Kidney (tissue), 14 donors: ENCODE results near the gene IQCF5. TPM values are rescaled to one million over a fixed set of nuclear protein-coding genes. Genes with fewer than 3 reads are reported as not detected.
"Not testable (repeated sequence)": the region's sequence is repeated elsewhere in the genome, so short reads cannot be mapped to it uniquely, and the experiment has no call there.

Source experiments
- DNase-seq, 5 donors: peaks; one replicate each; pipeline ENCODE4 v3.0.0-alpha.2; 2013 to 2020
- FAIRE-seq: peaks from 2 replicates; lab custom pipeline; 2012; peaks lifted over from hg19 to GRCh38; lab: Jason Lieb, UNC
- H3K27ac ChIP-seq, 2 donors: one replicate each; pipeline ENCODE4 v1.7.0; 2013; ENCODE audit warnings: low read depth in 2 of 2, low read length in 2 of 2, inconsistent platforms in 1 of 2
- H3K27me3 ChIP-seq: one replicate; pipeline ENCODE4 v1.7.1; 2013; ENCODE audit warnings: low read length, inconsistent platforms; ENCODE audit not compliant: control insufficient read depth, insufficient read depth
- H3K36me3 ChIP-seq, 3 donors: one replicate each; pipeline versions ENCODE4 v1.7.0 to v1.7.1; 2013; ENCODE audit warnings: low read length in 3 of 3, control low read depth in 1 of 3, inconsistent platforms in 1 of 3; ENCODE audit not compliant: insufficient read depth in 3 of 3, control insufficient read depth in 2 of 3
- H3K4me1 ChIP-seq, 3 donors: one replicate each; pipeline versions ENCODE4 v1.7.0 to v1.7.1; 2013; ENCODE audit warnings: low read length in 3 of 3, inconsistent platforms in 1 of 3, low read depth in 1 of 3; ENCODE audit not compliant: control insufficient read depth in 2 of 3, insufficient read depth in 2 of 3
- H3K4me3 ChIP-seq, 3 donors: one replicate each; pipeline versions ENCODE4 v1.7.0 to v1.8.1; 2013; ENCODE audit warnings: low read length in 3 of 3, control low read depth in 1 of 3, inconsistent platforms in 1 of 3
- H3K9ac ChIP-seq, 3 donors: one replicate each; pipeline versions ENCODE4 v1.7.0 to v1.7.1; 2013; ENCODE audit warnings: low read length in 3 of 3, control low read depth in 1 of 3, inconsistent platforms in 1 of 3
- H3K9me3 ChIP-seq, 3 donors: one replicate each; pipeline versions ENCODE4 v1.7.0 to v1.7.1; 2013; ENCODE audit warnings: low read length in 3 of 3, control low read depth in 1 of 3, inconsistent platforms in 1 of 3; ENCODE audit not compliant: control insufficient read depth in 2 of 3, insufficient read depth in 1 of 3
- intact Hi-C: fragments of 100-400 bp; cut with DNase I; formaldehyde crosslinking; loops from one replicate; pipeline ENCODE4 v1.11.1; 2022
- polyA plus RNA-seq: library from polyadenylated mRNA; stranded (reverse); fragments of 350-450 nt; fragmentation: Illumina TruSeq; extraction: RNeasy Lipid Tissue Mini Kit (QIAGEN cat#74804); gene quantifications from one replicate; pipeline ENCODE4 v1.2.3, GENCODE V29; 2014; ENCODE audit warnings: low read depth, low replicate concordance; ENCODE audit not compliant: insufficient read depth
- total RNA-seq: library from RNA; stranded (reverse); fragmentation: NEBNext Ultra II Directional; extraction: Animal tissue kit (Norgen Biotek cat#: 25700); gene quantifications from one replicate; pipeline ENCODE4 v1.2.1, GENCODE V29; 2021
- TF ChIP-seq, protein P1 (sequence below): IDR thresholded peaks from 3 replicates; pipeline ENCODE4 v1.5.1; 2012; ENCODE audit warnings: mild to moderate bottlenecking, moderate library complexity, borderline replicate concordance; ENCODE audit not compliant: insufficient read depth; ENCODE audit errors: extremely low read depth
- donor health status: control.
- donor health status: control.
- donor health status: control.
- donor health status: control.
- donor health status: control.
- donor health status: DM: yes; HTN: yes; CAD: no.
- donor health status: Normal renal cell carcinoma (clear cell type).

The IQCF5 gene
- total and polyA plus RNA-seq, 2 donors from 2014 or later: not detected

GRCh38 chr3:51904034-51904823 is 28.8 kb upstream of the IQCF5 start:
- H3K4me1 ChIP-seq: no peaks in the 10 kb centered on the region
- TF ChIP-seq, protein P1, sequence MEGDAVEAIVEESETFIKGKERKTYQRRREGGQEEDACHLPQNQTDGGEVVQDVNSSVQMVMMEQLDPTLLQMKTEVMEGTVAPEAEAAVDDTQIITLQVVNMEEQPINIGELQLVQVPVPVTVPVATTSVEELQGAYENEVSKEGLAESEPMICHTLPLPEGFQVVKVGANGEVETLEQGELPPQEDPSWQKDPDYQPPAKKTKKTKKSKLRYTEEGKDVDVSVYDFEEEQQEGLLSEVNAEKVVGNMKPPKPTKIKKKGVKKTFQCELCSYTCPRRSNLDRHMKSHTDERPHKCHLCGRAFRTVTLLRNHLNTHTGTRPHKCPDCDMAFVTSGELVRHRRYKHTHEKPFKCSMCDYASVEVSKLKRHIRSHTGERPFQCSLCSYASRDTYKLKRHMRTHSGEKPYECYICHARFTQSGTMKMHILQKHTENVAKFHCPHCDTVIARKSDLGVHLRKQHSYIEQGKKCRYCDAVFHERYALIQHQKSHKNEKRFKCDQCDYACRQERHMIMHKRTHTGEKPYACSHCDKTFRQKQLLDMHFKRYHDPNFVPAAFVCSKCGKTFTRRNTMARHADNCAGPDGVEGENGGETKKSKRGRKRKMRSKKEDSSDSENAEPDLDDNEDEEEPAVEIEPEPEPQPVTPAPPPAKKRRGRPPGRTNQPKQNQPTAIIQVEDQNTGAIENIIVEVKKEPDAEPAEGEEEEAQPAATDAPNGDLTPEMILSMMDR: no peak
- intact Hi-C loops: no loop called here
- no peaks in the 10 kb centered on the region for H3K27me3 ChIP-seq
- no peak overlapping the region for H3K4me3 ChIP-seq
- H3K9ac ChIP-seq: no peak overlapping the region
- DNase-seq (peak in 1 of 5 donors; percentile 39), FAIRE-seq (peak; percentile 74)
- H3K27ac ChIP-seq: no peak overlapping the region
- no peaks in the 10 kb centered on the region for H3K36me3 ChIP-seq
- no peaks in the 10 kb centered on the region for H3K9me3 ChIP-seq

DNA sequence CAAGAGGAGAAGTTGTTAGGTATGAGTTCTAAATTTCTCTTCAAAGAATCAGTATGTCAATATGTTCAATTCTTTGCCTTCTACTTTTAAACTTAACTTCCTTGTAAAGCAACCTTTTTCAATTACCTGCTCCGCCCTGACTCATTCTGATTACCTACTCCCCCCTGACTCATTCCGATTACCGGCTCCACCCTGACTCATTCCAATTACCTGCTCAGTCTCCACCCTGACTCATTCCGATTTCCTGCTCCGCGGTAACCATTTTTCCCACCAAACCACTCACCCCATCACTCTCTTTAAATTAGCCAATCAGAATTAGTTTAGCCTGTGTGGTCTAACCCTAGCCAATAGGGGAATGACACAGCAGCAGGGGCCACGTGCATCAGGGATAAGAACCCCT is 27.0 kb upstream of the IQCF5 start:
- FAIRE-seq, H3K4me3 ChIP-seq, H3K9ac ChIP-seq, intact Hi-C loops, DNase-seq, H3K4me1 ChIP-seq, H3K9me3 ChIP-seq, H3K27me3 ChIP-seq, H3K27ac ChIP-seq, H3K36me3 ChIP-seq: not testable (repeated sequence)

DNA sequence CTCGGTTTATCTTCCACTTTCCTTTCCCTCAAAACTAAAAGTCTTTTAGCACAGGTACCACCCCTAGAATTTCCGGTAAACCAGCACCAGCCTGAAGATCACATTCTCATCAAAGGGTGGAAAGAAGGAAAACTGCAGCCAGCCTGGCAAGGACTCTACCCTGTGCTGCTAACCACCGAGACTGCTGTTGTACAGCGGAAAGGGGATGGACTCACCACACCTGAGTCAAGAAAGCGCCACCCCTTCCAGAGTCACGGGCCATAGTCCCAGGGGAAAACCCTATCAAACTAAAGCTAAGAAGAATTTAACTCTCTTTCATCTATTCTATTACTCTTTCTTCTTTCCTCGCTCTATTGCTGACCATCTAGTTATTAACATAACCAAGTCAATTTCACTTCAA is 24.6 kb upstream of the IQCF5 start:
- FAIRE-seq, H3K9ac ChIP-seq, H3K9me3 ChIP-seq, H3K4me3 ChIP-seq, H3K27ac ChIP-seq, H3K36me3 ChIP-seq, H3K4me1 ChIP-seq, DNase-seq, H3K27me3 ChIP-seq, intact Hi-C loops: not testable (repeated sequence)

DNA sequence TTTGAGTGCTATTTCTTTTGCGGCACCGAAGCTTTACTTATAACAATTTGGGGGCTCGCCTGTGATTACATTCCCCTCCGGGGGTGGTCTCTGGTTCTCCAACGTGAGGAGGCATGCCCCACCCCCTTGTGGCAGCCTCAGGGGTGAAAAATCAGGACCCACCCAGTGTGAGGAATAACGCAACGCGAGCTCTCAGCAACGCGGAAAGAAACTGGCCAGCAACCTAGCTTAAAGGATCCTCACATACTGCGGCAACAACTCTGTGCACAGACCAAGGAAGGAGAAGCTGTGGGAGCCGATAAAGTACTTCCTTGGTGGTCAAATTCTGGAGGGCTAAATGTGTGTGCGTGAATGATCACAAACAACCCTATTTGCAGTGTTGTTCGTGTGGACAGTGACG is 22.0 kb upstream of the IQCF5 start:
- H3K36me3 ChIP-seq: no peaks in the 10 kb centered on the region
- no peaks in the 10 kb centered on the region for H3K9me3 ChIP-seq
- H3K27me3 ChIP-seq: no peaks in the 10 kb centered on the region
- intact Hi-C loops: no loop called here
- no peak overlapping the region for H3K27ac ChIP-seq
- H3K9ac ChIP-seq: no peak overlapping the region
- DNase-seq: no peak
- no peak overlapping the region for H3K4me3 ChIP-seq
- no peak for FAIRE-seq
- no peaks in the 10 kb centered on the region for H3K4me1 ChIP-seq
- TF ChIP-seq, protein P1: no peak
